Prostate gland (tissue), 2 donors: ENCODE results near the gene FNDC3B. TPM values are rescaled to one million over a fixed set of nuclear protein-coding genes. Genes with fewer than 3 reads are reported as not detected.

Source experiments
- DNase-seq: peaks from one replicate; pipeline ENCODE4 v3.0.0-alpha.2; 2019; ENCODE audit warnings: low spot score
- H3K27ac ChIP-seq, 2 donors: fragments of 200-600 bp; sonication (generic); 2 replicates each; pipeline ENCODE4 v1.5.1; 2017 to 2019
- H3K27me3 ChIP-seq: fragments of 200-600 bp; sonication (generic); replicated peaks from 2 replicates; pipeline ENCODE4 v1.5.1; 2019; ENCODE audit not compliant: insufficient read depth
- H3K36me3 ChIP-seq, 2 donors: fragments of 200-600 bp; sonication (generic); 1 replicate in 1 of 2; 2 replicates in 1 of 2; pipeline versions ENCODE4 v1.5.1 to v1.8.1; 2017 to 2019
- H3K4me1 ChIP-seq: fragments of 200-600 bp; sonication (generic); replicated peaks from 2 replicates; pipeline ENCODE4 v1.5.1; 2019
- H3K4me3 ChIP-seq, 2 donors: fragments of 200-600 bp; sonication (generic); 2 replicates each; pipeline ENCODE4 v1.5.1; 2017 to 2019
- H3K9me3 ChIP-seq: fragments of 200-600 bp; sonication (generic); 2 replicates; pipeline ENCODE4 v1.5.1; 2017
- CTCF ChIP-seq, 4 experiments: fragments of 200-600 bp in 2 of 4; fragments of 450-650 bp in 2 of 4; sonication (generic) in 2 of 4; IDR thresholded peaks; 1 replicate in 3 of 4; 2 replicates in 1 of 4; pipeline ENCODE4 v1.5.1; 2016 to 2019; ENCODE audit warnings: antibody characterized with exemption in 4 of 4, mild to moderate bottlenecking in 2 of 4, moderate library complexity in 2 of 4
- POLR2A ChIP-seq: fragments of 450-650 bp; IDR thresholded peaks from one replicate; pipeline ENCODE4 v1.6.1; 2016; ENCODE audit warnings: antibody characterized with exemption, mild to moderate bottlenecking
- POLR2AphosphoS5 ChIP-seq: sonication (generic); formaldehyde crosslinking; IDR thresholded peaks from one replicate; pipeline ENCODE4 v1.6.1; 2017; ENCODE audit warnings: antibody characterized with exemption
- WGBS: methylation state at CpG from one replicate; pipeline ENCODE4 v1.1.5; 2018; 5-methylcytosine and 5-hydroxymethylcytosine counted together
- intact Hi-C: fragments of 100-400 bp; cut with DNase I; formaldehyde crosslinking; loops from one replicate; pipeline ENCODE4 v1.14.2; 2022
- total RNA-seq, 2 donors: library from RNA; depleted of rRNA; stranded (reverse); fragments of >200 nt; gene quantifications; one replicate each; pipeline ENCODE4 v1.1.0, GENCODE V29; 2016

Gene FNDC3B
- total RNA-seq, 2 donors from 2014 or later = 35.9 to 62.4 TPM

- Histone ChIP-seq H3K27ac (no peak overlapping the region), H3K27me3 (peaks cover 2% of the 10 kb centered on the region), H3K4me1 (no peaks in the 10 kb centered on the region), H3K36me3 (no peaks in the 10 kb centered on the region), H3K4me3 (no peak overlapping the region), H3K9me3 (no peaks in the 10 kb centered on the region)
- intact Hi-C loops = no loop called here
- 38% methylated on average over 1 of the region's 1 CpG for WGBS
- DNase-seq = no peak
- TF ChIP-seq POLR2AphosphoS5 = no peak
- TF ChIP-seq CTCF (IDR thresholded peaks at IDR 0.05) = no peak
- TF ChIP-seq POLR2A = no peak
Measured at GRCh38 chr3:172021164-172021563, 18.2 kb upstream of the FNDC3B start.

GRCh38 chr3:172021859-172022258, 17.5 kb upstream of the FNDC3B start:
- DNase-seq = no peak
- WGBS = 91% methylated on average over 4 of the region's 4 CpGs
- H3K27ac ChIP-seq = no peak overlapping the region

GRCh38 chr3:172023915-172024314, 15.5 kb upstream of the FNDC3B start:
- Histone ChIP-seq H3K27me3 (peaks cover 2% of the 10 kb centered on the region), H3K36me3 (no peaks in the 10 kb centered on the region), H3K4me3 (no peak overlapping the region), H3K4me1 (no peaks in the 10 kb centered on the region), H3K27ac (no peak overlapping the region), H3K9me3 (no peaks in the 10 kb centered on the region)
- DNase-seq = no peak
- TF ChIP-seq POLR2A (no peak), CTCF (IDR thresholded peaks at IDR 0.05) (no peak), POLR2AphosphoS5 (no peak)
- intact Hi-C loops = no loop called here
- WGBS = 86% methylated on average over 2 of the region's 2 CpGs

More at GRCh38 chr3:172021859-172022258, 17.5 kb upstream of the FNDC3B start:
- TF ChIP-seq POLR2A (no peak), CTCF (IDR thresholded peaks at IDR 0.05) (no peak), POLR2AphosphoS5 (no peak)
- no peak overlapping the region for H3K4me3 ChIP-seq
- intact Hi-C loops = no loop called here
- no peaks in the 10 kb centered on the region for H3K36me3 ChIP-seq
- H3K9me3 ChIP-seq = no peaks in the 10 kb centered on the region
- no peaks in the 10 kb centered on the region for H3K4me1 ChIP-seq
- peaks cover 2% of the 10 kb centered on the region for H3K27me3 ChIP-seq

GRCh38 chr3:172024679-172025078, 14.7 kb upstream of the FNDC3B start:
- TF ChIP-seq CTCF (IDR thresholded peaks at IDR 0.05) = no peak
- TF ChIP-seq POLR2A = no peak
- TF ChIP-seq POLR2AphosphoS5 = no peak
- Histone ChIP-seq H3K27ac (no peak overlapping the region), H3K4me3 (no peak overlapping the region), H3K36me3 (no peaks in the 10 kb centered on the region), H3K4me1 (no peaks in the 10 kb centered on the region), H3K9me3 (no peaks in the 10 kb centered on the region), H3K27me3 (peaks cover 2% of the 10 kb centered on the region)
- 86% methylated on average over 3 of the region's 3 CpGs for WGBS
- DNase-seq = no peak
- intact Hi-C loops = no loop called here

GRCh38 chr3:172029425-172030098, 9.8 kb upstream of the FNDC3B start:
- Histone ChIP-seq H3K27me3 (no peaks in the 10 kb centered on the region), H3K36me3 (no peaks in the 10 kb centered on the region), H3K4me3 (no peak overlapping the region), H3K4me1 (no peaks in the 10 kb centered on the region), H3K9me3 (no peaks in the 10 kb centered on the region), H3K27ac (no peak overlapping the region)
- intact Hi-C loops = loop anchor here (10.0 kb wide), 1 partner anchor 385 kb away; no protein-coding TSS in a partner anchor
- 92% methylated on average over 3 of the region's 3 CpGs for WGBS
- no peak for TF ChIP-seq CTCF (IDR thresholded peaks at IDR 0.05)
- no peak for TF ChIP-seq POLR2A
- no peak for TF ChIP-seq POLR2AphosphoS5
- no peak for DNase-seq
